ENCODE results near the gene TMCC1. TPM values are rescaled to one million over a fixed set of nuclear protein-coding genes. Genes with fewer than 3 reads are reported as not detected.
"Not testable (repeated sequence)": the region's sequence is repeated elsewhere in the genome, so short reads cannot be mapped to it uniquely, and the experiment has no call there.

The TMCC1 gene
- total and polyA plus RNA-seq, 9 donors, result 26.8 to 37.8 (median 30.9) TPM

DNA sequence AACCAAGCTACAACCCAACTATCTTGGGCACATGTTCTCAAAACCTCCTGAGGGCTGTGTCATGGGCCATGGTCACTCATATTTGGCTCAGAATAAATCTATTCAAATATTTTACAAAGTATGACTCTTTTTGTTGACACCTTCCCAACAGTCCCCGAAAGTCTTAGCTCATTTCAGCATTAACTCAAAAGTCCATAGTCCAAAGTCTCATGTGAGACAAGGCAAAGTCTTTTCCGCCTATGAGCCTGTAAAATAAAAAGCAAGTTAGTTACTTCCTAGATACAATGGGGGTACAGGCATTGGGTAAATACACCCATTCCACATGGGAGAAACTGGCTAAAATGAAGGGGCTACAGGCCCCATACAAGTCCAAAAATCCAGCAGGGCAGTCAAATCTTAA, 197.1 kb downstream of the TMCC1 start:
- not testable (repeated sequence) for H3K27me3 ChIP-seq (ENCODE audit: control insufficient read depth, insufficient read depth, low read length); H3K4me1 ChIP-seq (ENCODE audit: control insufficient read depth, insufficient read depth, low read length); DNase-seq; H3K27ac ChIP-seq (ENCODE audit: low read length); H3K36me3 ChIP-seq (ENCODE audit: control insufficient read depth, insufficient read depth, low read length); H3K4me3 ChIP-seq (ENCODE audit: low read length); H3K9me3 ChIP-seq (replicated peaks; ENCODE audit: control insufficient read depth, low read depth, low read length)
- WGBS (ENCODE audit: insufficient coverage), result no CpG with 5 or more reads among the region's 2 CpGs

DNA sequence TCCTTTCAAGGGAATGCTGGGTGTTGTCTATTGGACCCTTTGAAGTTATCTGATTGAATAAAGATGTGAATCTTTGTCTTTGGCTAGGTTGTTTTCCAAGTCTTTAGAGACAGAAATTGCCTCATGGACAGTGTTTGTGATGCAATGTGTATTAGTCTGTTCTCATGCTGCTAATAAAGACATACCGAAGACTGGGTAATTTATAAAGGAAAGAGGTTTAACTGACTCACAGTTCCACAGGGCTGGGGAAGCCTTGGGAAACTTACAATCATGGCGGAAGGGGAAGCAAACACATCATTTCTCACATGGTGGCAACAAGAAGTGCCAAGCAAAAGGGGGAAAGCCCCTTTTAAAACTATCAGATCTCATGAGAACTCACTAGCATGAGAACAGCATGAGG, 198.3 kb downstream of the TMCC1 start:
- 90% methylated on average over 2 of the region's 2 CpGs for WGBS (ENCODE audit: insufficient coverage)
- H3K27ac ChIP-seq (ENCODE audit: low read length), result no peak overlapping the region

DNA sequence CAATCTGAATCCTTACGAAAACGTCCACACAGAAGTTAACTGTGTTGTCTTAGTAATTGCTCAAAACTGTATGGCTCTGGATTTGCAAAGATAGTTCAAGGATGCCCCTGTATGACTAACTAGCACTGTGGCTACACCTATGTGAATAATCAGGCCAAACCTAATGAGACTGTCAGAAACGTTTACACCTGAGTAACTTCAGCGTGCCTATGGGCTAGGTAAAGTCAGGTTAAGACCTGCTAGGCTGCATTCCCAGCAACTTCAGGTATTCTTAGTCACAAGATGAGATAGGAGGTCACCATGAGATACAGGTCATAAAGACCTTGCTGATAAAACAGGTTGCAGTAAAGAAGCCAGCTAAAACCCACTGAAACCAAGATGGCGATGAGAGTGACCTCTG, 199.3 kb downstream of the TMCC1 start:
- Histone ChIP-seq H3K27me3 (ENCODE audit: control insufficient read depth, insufficient read depth, low read length) (no peaks in the 10 kb centered on the region), H3K9me3 (replicated peaks; ENCODE audit: control insufficient read depth, low read depth, low read length) (peaks cover 8% of the 10 kb centered on the region), H3K36me3 (ENCODE audit: control insufficient read depth, insufficient read depth, low read length) (no peaks in the 10 kb centered on the region), H3K4me1 (ENCODE audit: control insufficient read depth, insufficient read depth, low read length) (no peaks in the 10 kb centered on the region), H3K27ac (ENCODE audit: low read length) (no peak overlapping the region), H3K4me3 (ENCODE audit: low read length) (no peak overlapping the region)
- DNase-seq, result no peak
- 100% methylated on average over 1 of the region's 5 CpGs for WGBS (ENCODE audit: insufficient coverage)

More for the DNA sequence above, 198.3 kb downstream of the TMCC1 start:
- Histone ChIP-seq H3K4me1 (ENCODE audit: control insufficient read depth, insufficient read depth, low read length) (no peaks in the 10 kb centered on the region), H3K27me3 (ENCODE audit: control insufficient read depth, insufficient read depth, low read length) (no peaks in the 10 kb centered on the region), H3K9me3 (replicated peaks; ENCODE audit: control insufficient read depth, low read depth, low read length) (peaks cover 8% of the 10 kb centered on the region), H3K36me3 (ENCODE audit: control insufficient read depth, insufficient read depth, low read length) (no peaks in the 10 kb centered on the region), H3K4me3 (ENCODE audit: low read length) (no peak overlapping the region)
- no peak for DNase-seq

DNA sequence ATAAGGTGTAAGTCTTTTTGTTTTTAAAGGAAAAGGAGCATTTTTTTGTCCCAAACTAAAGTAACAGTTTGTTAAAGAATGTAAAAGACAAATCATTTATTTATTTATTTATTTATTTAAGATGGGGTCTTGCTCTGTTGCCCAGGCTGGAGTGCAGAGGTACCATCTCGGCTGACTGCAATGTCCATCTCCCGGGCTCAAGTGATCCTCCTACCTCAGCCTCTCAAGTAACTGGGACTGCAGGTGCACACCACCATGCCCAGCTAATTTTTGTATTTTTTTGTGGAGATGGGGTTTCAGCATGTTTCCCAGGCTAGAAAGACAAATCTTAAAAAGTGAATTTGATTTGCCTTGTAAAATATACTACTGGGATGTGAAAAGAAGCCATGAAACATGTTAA, 200.8 kb downstream of the TMCC1 start:
- Histone ChIP-seq H3K9me3 (replicated peaks; ENCODE audit: control insufficient read depth, low read depth, low read length) (peaks cover 8% of the 10 kb centered on the region), H3K4me3 (ENCODE audit: low read length) (no peak overlapping the region), H3K4me1 (ENCODE audit: control insufficient read depth, insufficient read depth, low read length) (peaks cover 7% of the 10 kb centered on the region), H3K27ac (ENCODE audit: low read length) (no peak overlapping the region), H3K27me3 (ENCODE audit: control insufficient read depth, insufficient read depth, low read length) (no peaks in the 10 kb centered on the region), H3K36me3 (ENCODE audit: control insufficient read depth, insufficient read depth, low read length) (no peaks in the 10 kb centered on the region)
- no peak for DNase-seq
- no CpG with 5 or more reads among the region's 2 CpGs for WGBS (ENCODE audit: insufficient coverage)

DNA sequence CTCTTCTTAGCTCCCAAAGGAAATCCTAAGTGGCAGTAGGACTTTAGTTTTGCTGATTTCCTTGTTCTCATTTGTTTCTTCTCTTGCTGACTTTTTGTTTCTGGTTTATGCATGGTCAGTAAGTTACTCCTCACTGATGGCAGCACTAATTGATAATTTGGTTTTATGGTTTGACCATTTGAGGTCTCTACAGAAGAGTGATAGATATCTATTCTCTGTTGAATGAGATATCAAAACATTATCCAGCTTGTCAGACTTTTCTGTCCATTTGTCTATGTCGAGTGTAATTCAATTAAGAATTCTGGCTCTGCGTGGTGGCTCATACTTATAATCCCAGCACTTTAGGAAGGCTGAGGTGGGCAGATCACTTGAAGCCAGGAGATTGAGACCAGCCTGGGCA, 202.5 kb downstream of the TMCC1 start:
- no peak overlapping the region for H3K4me3 ChIP-seq (ENCODE audit: low read length)
- 90% methylated on average over 2 of the region's 2 CpGs for WGBS (ENCODE audit: insufficient coverage)
- DNase-seq, result no peak
- H3K27me3 ChIP-seq (ENCODE audit: control insufficient read depth, insufficient read depth, low read length), result no peaks in the 10 kb centered on the region
- H3K36me3 ChIP-seq (ENCODE audit: control insufficient read depth, insufficient read depth, low read length), result no peaks in the 10 kb centered on the region
- H3K9me3 ChIP-seq (replicated peaks; ENCODE audit: control insufficient read depth, low read depth, low read length), result no peaks in the 10 kb centered on the region
- no peak overlapping the region for H3K27ac ChIP-seq (ENCODE audit: low read length)
- peaks cover 7% of the 10 kb centered on the region for H3K4me1 ChIP-seq (ENCODE audit: control insufficient read depth, insufficient read depth, low read length)

DNA sequence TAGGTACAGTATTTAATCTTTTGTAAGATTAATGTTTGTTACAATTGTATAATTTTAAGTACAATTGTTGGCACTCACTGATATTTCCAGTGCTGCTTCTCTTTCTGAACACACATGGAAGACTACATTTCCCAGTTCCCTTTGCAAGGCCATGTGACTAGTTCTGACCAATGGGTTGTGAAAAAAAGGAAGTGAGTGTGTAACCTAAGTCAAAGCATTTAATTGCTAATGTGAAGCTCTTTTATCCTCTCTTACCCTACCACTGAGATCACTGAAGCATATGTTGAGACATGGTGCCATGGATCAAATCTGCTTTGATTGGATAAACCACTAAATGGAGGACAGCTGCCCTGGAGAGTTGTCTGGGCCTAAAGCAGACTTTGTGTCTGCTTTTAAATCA, 203.1 kb downstream of the TMCC1 start:
- Histone ChIP-seq H3K9me3 (replicated peaks; ENCODE audit: control insufficient read depth, low read depth, low read length) (no peaks in the 10 kb centered on the region), H3K27ac (ENCODE audit: low read length) (no peak overlapping the region)
- DNase-seq, result peak; percentile 82

DNA sequence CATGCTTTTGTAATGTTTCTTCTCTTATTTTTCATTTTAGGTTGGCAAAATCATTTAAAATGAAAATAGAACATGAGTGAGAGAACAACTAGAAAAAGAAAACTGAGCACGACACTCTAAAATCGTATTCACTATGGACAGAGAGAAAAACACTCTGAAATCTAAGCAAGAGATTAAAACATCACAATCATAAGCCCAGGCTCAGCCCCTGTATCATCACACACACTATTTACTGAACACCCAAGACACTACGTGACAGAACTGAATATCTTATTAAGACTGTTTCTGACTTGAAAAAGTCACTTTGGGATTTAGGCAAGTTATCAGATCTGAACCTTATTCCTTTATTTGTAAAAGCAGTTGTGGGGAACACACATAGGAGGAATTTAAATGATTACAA, 204.5 kb downstream of the TMCC1 start:
- Histone ChIP-seq H3K36me3 (ENCODE audit: control insufficient read depth, insufficient read depth, low read length) (no peaks in the 10 kb centered on the region), H3K27ac (ENCODE audit: low read length) (peak overlapping the region; percentile 94), H3K27me3 (ENCODE audit: control insufficient read depth, insufficient read depth, low read length) (no peaks in the 10 kb centered on the region), H3K9me3 (replicated peaks; ENCODE audit: control insufficient read depth, low read depth, low read length) (no peaks in the 10 kb centered on the region), H3K4me3 (ENCODE audit: low read length) (no peak overlapping the region), H3K4me1 (ENCODE audit: control insufficient read depth, insufficient read depth, low read length) (peaks cover 7% of the 10 kb centered on the region)
- no CpG with 5 or more reads among the region's 3 CpGs for WGBS (ENCODE audit: insufficient coverage)
- no peak for DNase-seq

More for the DNA sequence above, 203.1 kb downstream of the TMCC1 start:
- H3K27me3 ChIP-seq (ENCODE audit: control insufficient read depth, insufficient read depth, low read length), result no peaks in the 10 kb centered on the region
- peaks cover 7% of the 10 kb centered on the region for H3K4me1 ChIP-seq (ENCODE audit: control insufficient read depth, insufficient read depth, low read length)
- no peak overlapping the region for H3K4me3 ChIP-seq (ENCODE audit: low read length)
- H3K36me3 ChIP-seq (ENCODE audit: control insufficient read depth, insufficient read depth, low read length), result no peaks in the 10 kb centered on the region

DNA sequence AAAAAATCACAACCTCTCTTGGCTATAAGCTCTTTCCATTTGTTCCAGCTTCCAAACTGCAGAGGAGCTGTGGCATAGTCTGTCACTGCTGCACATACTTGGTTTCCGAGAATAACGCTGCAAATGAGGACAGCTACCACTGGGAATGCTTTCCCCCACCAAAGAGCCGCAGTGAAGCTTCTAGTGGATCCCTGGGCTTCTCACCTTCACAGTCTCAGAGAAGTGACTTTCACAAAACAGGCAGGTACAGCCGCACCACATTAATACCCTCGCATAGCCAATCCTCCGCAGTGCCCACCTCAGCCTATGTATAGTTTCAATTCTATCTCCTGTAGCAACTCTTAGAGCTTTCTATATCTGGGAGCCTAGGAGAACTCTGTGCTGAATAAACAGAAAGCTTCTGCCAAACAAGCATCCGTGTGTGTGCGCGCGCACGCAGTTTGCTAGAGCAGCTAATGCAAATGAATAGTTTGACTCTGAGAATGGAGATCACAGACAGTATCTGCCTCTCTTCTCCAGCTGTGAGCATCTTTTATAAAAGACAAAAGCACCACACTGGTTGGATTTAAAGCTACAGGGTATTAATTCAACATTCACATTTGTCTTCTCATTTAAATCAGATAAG, 205.1 kb downstream of the TMCC1 start:
- DNase-seq, result peak; percentile 93
- Histone ChIP-seq H3K36me3 (ENCODE audit: control insufficient read depth, insufficient read depth, low read length) (no peaks in the 10 kb centered on the region), H3K27me3 (ENCODE audit: control insufficient read depth, insufficient read depth, low read length) (no peaks in the 10 kb centered on the region), H3K27ac (ENCODE audit: low read length) (peak overlapping the region; percentile 94), H3K4me1 (ENCODE audit: control insufficient read depth, insufficient read depth, low read length) (peaks cover 7% of the 10 kb centered on the region), H3K4me3 (ENCODE audit: low read length) (peak overlapping the region; percentile 33), H3K9me3 (replicated peaks; ENCODE audit: control insufficient read depth, low read depth, low read length) (no peaks in the 10 kb centered on the region)
- 11% methylated on average over 3 of the region's 11 CpGs for WGBS (ENCODE audit: insufficient coverage)

DNA sequence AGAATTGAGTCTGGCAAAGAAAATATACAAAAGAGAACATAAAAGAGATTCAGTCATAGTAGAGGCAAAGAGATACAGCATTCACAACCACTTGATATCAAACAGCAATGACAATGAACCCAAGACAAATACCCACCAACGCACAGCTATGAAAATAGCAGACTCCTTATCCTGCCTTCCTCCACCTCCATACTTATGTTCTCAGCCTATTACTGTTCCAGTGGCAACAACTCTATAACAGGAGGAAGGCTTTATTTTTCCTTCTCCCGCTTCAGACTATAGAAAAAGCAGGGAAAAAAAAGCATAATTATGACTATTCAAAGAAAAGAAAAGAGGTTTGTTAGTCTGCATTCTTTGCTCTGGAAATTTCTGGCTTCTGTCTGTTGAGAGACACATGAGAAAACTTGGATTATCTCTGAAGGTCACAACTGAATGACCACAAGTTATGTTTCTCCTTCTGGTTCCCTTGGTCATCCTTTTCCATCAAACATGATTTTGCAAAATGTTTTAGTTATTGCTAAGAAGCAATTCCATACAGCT, 205.9 kb downstream of the TMCC1 start:
- Histone ChIP-seq H3K9me3 (replicated peaks; ENCODE audit: control insufficient read depth, low read depth, low read length) (no peaks in the 10 kb centered on the region), H3K4me3 (ENCODE audit: low read length) (peak overlapping the region; percentile 33), H3K27ac (ENCODE audit: low read length) (peak overlapping the region; percentile 94), H3K27me3 (ENCODE audit: control insufficient read depth, insufficient read depth, low read length) (no peaks in the 10 kb centered on the region), H3K4me1 (ENCODE audit: control insufficient read depth, insufficient read depth, low read length) (peaks cover 7% of the 10 kb centered on the region), H3K36me3 (ENCODE audit: control insufficient read depth, insufficient read depth, low read length) (no peaks in the 10 kb centered on the region)
- WGBS (ENCODE audit: insufficient coverage), result no CpG with 5 or more reads among the region's 2 CpGs
- DNase-seq, result no peak

DNA sequence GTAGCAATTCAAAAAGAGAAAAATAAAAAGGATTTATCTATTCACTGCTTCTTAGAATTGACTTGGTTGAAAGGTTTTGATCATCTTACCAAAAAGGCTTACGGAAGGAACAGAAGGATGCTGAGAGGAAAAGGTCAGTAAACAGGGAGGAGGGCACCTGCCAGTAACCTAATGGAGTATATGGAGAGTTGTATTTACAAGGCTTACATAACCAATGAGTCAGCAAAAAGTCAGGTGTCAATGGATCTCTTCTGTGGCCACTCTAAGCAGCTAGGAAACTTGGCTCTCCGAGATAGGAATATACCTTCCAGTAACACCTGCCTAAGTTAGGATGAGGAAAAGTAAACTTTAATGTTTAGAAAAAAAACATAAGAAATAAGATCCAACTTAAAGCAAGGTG, 206.6 kb downstream of the TMCC1 start:
- H3K36me3 ChIP-seq (ENCODE audit: control insufficient read depth, insufficient read depth, low read length), result no peaks in the 10 kb centered on the region
- WGBS (ENCODE audit: insufficient coverage), result no CpG with 5 or more reads among the region's 2 CpGs
- no peak for DNase-seq
- H3K4me1 ChIP-seq (ENCODE audit: control insufficient read depth, insufficient read depth, low read length), result peaks cover 7% of the 10 kb centered on the region
- no peak overlapping the region for H3K27ac ChIP-seq (ENCODE audit: low read length)
- H3K9me3 ChIP-seq (replicated peaks; ENCODE audit: control insufficient read depth, low read depth, low read length), result no peaks in the 10 kb centered on the region
- no peak overlapping the region for H3K4me3 ChIP-seq (ENCODE audit: low read length)
- H3K27me3 ChIP-seq (ENCODE audit: control insufficient read depth, insufficient read depth, low read length), result no peaks in the 10 kb centered on the region

DNA sequence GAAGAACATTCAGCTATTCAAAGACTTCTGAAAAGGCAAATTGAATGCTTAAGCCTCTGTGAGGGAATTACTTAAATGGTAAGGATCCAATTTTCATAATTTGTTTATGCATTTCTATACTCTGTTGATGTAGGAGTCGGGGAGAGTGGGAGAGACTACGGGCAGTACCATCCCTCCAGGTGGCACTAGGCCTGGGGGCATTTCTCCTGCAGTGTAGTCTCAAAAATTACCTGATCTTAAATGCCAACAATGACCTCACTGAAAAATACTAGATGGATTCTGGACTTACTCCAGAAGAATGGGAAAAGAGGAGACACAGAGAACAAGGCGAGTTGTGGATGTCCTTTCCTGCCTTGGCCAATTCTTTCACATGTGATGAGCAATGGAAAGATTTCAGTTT, 209.2 kb downstream of the TMCC1 start:
- H3K4me3 ChIP-seq (ENCODE audit: low read length), result no peak overlapping the region
- H3K4me1 ChIP-seq (ENCODE audit: control insufficient read depth, insufficient read depth, low read length), result peaks cover 7% of the 10 kb centered on the region
- no peak overlapping the region for H3K27ac ChIP-seq (ENCODE audit: low read length)
- H3K36me3 ChIP-seq (ENCODE audit: control insufficient read depth, insufficient read depth, low read length), result no peaks in the 10 kb centered on the region
- WGBS (ENCODE audit: insufficient coverage), result no CpG with 5 or more reads among the region's 3 CpGs
- H3K27me3 ChIP-seq (ENCODE audit: control insufficient read depth, insufficient read depth, low read length), result no peaks in the 10 kb centered on the region
- DNase-seq, result no peak
- no peaks in the 10 kb centered on the region for H3K9me3 ChIP-seq (replicated peaks; ENCODE audit: control insufficient read depth, low read depth, low read length)
